Gastrocnemius medialis (tissue), 4 donors: ENCODE results near the gene LAMA4.

Experiments used
- CTCF ChIP-seq, 5 experiments: fragments of 450-650 bp in 3 of 5; fragments of 200-600 bp in 2 of 5; sonication (generic) in 2 of 5; IDR thresholded peaks in 4 of 5; conservative IDR thresholded peaks in 1 of 5; 1 replicate in 4 of 5; 2 replicates in 1 of 5; pipeline ENCODE4 v1.5.1; 2016 to 2019; ENCODE audit warnings: antibody characterized with exemption in 5 of 5, mild to moderate bottlenecking in 3 of 5, moderate library complexity in 3 of 5
- POLR2A ChIP-seq, 2 donors: fragments of 450-650 bp; IDR thresholded peaks; one replicate each; pipeline ENCODE4 v1.6.1; 2017; ENCODE audit warnings: antibody characterized with exemption in 2 of 2, mild to moderate bottlenecking in 2 of 2, moderate library complexity in 2 of 2

GRCh38 chr6:112183271-112183671 is 71.1 kb downstream of the LAMA4 start:
- TF ChIP-seq CTCF (IDR thresholded peaks at IDR 0.05 in 4 of 5, conservative IDR thresholded peaks at IDR 0.05 in 1 of 5): no peak
- no peak for TF ChIP-seq POLR2A (IDR thresholded peaks at IDR 0.05)
